Brain microvascular endothelial cell (primary cell): ENCODE results near the gene FXYD6.

Experiments used
- DNase-seq: peaks from one replicate; pipeline ENCODE4 v3.0.0-alpha.2; 2020
- H3K27ac ChIP-seq: fragments of 250-450 bp; sonication (Bioruptor Pico); 2 replicates; pipeline ENCODE4 v1.5.1; 2020; ENCODE audit warnings: mild to moderate bottlenecking, moderate library complexity
- H3K27me3 ChIP-seq: fragments of 250-450 bp; sonication (Bioruptor Pico); replicated peaks from 2 replicates; pipeline ENCODE4 v1.5.1; 2020; ENCODE audit warnings: mild to moderate bottlenecking
- H3K36me3 ChIP-seq: fragments of 250-450 bp; sonication (Bioruptor Pico); replicated peaks from 2 replicates; pipeline ENCODE4 v1.5.1; 2020; ENCODE audit warnings: mild to moderate bottlenecking
- H3K4me3 ChIP-seq: 2 replicates; pipeline ENCODE4 v1.5.1; 2011; ENCODE audit warnings: low read depth, mild to moderate bottlenecking, control low read depth, low read length, moderate library complexity
- in situ Hi-C: cut with HindIII; loops from 2 replicates; pipeline ENCODE4 v1.10.0; 2017; ENCODE audit warnings: low sequenced_read_pairs, low pct_ligation_motif_present
- TF ChIP-seq, protein P1 (sequence below): IDR thresholded peaks from 2 replicates; pipeline ENCODE4 v1.5.1; 2011; ENCODE audit warnings: low read depth, mild to moderate bottlenecking, moderate library complexity, low read length, control low read depth, inconsistent platforms; ENCODE audit errors: missing control alignments

The FXYD6 gene

DNA sequence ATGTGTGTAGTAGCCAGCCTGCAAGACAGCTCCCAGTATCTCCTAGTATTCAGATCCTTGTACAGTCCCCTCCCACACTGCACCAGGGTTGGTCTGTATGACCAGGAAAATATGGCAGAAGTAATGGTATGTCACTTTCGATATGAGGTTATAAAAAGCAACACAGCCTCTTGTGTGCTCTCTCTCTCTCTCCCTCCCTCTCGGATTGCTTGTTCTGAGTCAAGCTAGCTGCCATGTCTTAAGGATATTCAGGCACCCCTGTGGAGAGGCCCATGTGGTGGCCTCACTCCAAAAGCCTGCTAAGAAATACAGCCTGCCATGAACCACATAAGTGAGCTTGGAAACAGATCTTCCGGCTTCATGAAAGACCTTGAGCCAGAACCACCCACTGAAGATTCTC is 25.4 kb downstream of the FXYD6 start:
- no peaks in the 10 kb centered on the region for H3K27me3 ChIP-seq
- peak; percentile 53 for DNase-seq
- H3K4me3 ChIP-seq, result no peak overlapping the region
- in situ Hi-C loops, result no loop called here
- TF ChIP-seq, protein P1, sequence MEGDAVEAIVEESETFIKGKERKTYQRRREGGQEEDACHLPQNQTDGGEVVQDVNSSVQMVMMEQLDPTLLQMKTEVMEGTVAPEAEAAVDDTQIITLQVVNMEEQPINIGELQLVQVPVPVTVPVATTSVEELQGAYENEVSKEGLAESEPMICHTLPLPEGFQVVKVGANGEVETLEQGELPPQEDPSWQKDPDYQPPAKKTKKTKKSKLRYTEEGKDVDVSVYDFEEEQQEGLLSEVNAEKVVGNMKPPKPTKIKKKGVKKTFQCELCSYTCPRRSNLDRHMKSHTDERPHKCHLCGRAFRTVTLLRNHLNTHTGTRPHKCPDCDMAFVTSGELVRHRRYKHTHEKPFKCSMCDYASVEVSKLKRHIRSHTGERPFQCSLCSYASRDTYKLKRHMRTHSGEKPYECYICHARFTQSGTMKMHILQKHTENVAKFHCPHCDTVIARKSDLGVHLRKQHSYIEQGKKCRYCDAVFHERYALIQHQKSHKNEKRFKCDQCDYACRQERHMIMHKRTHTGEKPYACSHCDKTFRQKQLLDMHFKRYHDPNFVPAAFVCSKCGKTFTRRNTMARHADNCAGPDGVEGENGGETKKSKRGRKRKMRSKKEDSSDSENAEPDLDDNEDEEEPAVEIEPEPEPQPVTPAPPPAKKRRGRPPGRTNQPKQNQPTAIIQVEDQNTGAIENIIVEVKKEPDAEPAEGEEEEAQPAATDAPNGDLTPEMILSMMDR, result no peak
- no peak overlapping the region for H3K27ac ChIP-seq
- no peaks in the 10 kb centered on the region for H3K36me3 ChIP-seq

DNA sequence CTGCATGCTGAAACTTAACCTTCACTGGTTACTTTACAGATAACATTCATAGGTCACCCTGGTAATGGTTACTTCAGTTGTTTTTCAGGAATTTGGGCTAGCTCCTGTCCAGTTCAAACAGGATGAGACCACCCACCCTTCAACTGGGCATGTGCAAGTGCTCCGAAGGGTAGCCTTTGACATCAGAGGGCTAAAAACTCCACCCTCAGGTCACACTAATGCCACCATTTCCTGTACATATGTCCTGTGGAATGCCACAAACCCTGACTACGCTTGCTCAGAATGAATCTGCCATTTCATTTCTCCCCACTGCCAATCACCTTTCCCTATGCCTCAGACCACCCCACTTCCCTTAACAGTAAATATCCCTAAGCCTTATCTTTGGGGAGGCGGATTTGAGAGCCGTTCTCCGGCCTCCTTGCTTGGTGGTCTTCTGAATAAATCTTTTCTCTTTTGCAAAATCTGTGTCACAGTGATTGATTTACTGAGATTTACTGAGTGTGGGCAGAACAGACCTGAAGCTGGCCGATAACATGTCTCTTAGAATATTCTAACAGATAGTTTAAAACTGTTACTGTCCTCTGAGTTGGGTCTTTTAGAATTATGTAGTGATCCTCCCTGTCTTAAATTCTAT is 26.6 kb downstream of the FXYD6 start:
- Histone ChIP-seq H3K36me3 (no peaks in the 10 kb centered on the region), H3K27me3 (no peaks in the 10 kb centered on the region), H3K27ac (no peak overlapping the region), H3K4me3 (no peak overlapping the region)
- no peak for DNase-seq
- TF ChIP-seq, protein P1, result no peak
- in situ Hi-C loops, result loop anchor here (25.0 kb wide), 1 partner anchor 87 kb away; the partner anchor contains the start of gene TMPRSS13

DNA sequence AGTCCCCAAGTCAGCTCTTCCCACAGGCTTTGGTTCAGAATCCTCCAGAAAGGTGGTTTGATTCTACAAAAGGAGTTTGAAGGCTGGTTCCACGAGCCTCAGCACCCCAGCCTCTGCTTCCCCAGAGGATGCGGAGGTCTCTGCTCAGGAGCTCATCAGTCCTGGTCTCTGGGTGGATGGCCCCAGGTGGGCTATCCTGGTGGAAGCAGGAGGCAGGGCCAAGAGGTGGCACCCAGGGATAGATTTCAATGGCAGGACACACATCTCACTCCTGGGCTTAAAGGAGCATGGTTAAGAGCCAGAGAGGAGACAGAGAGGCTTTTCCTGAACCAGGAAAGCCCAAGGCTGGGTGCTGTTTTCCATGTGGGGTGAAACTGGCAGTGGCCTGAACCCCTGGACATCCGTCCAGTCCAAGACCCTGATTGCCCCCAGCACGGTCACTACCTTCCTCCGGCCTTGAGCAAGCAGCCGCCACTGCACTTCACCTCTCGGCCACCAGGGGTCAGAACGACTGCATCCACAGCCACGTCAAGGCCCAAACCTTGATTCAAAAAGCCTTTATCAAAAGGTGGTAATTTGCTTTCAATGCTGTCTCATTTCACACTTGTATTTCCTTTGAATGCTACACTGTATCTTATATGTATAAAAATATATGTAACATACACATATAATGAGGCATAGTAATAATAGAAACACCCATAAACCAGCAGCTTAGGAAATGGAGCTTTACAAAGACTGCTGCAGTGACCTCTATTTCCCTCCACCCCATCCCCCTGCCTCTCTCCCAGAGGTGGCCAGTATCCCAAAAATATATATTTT is 32.6 kb downstream of the FXYD6 start:
- TF ChIP-seq, protein P1, result peak; percentile 99
- H3K27ac ChIP-seq, result no peak overlapping the region
- peak; percentile 56 for DNase-seq
- no peaks in the 10 kb centered on the region for H3K36me3 ChIP-seq
- no peak overlapping the region for H3K4me3 ChIP-seq
- in situ Hi-C loops, result loop anchor here (25.0 kb wide), 1 partner anchor 93 kb away; the partner anchor contains the start of gene TMPRSS13
- H3K27me3 ChIP-seq, result no peaks in the 10 kb centered on the region

DNA sequence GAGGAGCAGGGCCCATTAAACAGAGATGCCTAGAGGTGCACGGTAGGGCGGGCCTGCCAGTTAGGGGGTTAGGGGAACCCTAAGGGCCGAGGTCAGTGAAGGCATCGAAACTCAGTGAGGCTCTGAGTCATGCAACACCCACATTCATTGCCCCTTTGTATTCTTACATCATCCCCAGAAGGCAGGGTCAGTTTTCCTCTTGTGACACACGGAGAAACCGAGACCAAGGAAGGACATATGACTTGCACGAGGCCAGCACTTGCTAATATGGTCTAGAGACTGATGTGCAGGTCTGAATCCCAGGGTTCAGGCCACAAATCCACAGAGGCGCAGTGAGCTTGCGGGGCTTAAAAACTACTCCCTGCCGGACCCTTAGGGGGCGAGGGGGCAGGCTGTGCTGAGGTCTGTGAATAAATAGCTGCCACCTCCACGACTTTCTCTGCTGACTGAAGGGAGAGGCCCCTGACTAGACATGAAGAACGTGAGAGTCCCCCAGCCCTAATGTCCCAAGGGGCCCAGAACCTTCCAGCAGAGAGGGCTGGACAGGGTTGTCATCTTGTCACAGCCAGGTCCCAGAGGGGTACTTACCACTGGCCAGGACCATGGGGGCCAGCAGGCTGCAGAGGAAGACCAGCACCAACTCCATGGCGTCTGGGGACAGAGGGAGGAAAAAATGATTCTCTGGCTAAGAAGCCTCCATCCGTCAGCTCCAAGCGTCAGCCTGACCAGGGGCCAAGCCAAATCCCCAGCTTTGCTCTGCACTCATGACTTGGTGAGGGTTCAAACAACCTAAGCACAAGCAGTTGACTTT is 34.1 kb downstream of the FXYD6 start:
- TF ChIP-seq, protein P1, result no peak
- in situ Hi-C loops, result loop anchor here (25.0 kb wide), 1 partner anchor 95 kb away; the partner anchor contains the start of gene TMPRSS13
- Histone ChIP-seq H3K4me3 (no peak overlapping the region), H3K36me3 (no peaks in the 10 kb centered on the region), H3K27ac (no peak overlapping the region), H3K27me3 (peaks cover 2% of the 10 kb centered on the region)
- no peak for DNase-seq

DNA sequence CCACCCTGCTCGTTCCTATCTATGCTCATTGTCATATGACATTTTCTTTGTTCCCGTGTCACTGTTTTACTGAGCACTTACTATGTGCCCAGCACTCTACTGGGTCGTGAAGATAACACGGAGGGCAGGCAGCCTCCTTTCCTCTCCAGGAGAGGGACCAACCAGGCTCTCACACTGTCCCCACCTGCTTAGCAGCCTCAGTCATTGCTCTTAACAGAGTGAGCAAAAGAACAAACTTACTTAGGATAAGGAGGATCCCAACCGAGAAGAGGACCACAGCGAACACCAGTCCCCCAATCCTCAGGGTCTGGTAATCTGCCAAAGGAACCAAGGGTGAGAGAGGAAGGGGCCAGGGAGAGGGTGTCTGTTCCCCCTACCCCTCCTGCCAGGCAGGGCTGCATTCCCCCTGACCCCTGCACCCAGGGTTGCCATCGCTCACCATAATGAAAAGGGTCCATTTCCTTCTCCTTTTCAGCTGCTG is 34.9 kb downstream of the FXYD6 start:
- TF ChIP-seq, protein P1, result no peak
- in situ Hi-C loops, result loop anchor here (25.0 kb wide), 1 partner anchor 96 kb away; the partner anchor contains the start of gene TMPRSS13
- Histone ChIP-seq H3K36me3 (no peaks in the 10 kb centered on the region), H3K4me3 (no peak overlapping the region), H3K27me3 (peaks cover 2% of the 10 kb centered on the region), H3K27ac (no peak overlapping the region)
- DNase-seq, result no peak
